Measurements from ENCODE around the gene CA12.

CA12 gene

DNA sequence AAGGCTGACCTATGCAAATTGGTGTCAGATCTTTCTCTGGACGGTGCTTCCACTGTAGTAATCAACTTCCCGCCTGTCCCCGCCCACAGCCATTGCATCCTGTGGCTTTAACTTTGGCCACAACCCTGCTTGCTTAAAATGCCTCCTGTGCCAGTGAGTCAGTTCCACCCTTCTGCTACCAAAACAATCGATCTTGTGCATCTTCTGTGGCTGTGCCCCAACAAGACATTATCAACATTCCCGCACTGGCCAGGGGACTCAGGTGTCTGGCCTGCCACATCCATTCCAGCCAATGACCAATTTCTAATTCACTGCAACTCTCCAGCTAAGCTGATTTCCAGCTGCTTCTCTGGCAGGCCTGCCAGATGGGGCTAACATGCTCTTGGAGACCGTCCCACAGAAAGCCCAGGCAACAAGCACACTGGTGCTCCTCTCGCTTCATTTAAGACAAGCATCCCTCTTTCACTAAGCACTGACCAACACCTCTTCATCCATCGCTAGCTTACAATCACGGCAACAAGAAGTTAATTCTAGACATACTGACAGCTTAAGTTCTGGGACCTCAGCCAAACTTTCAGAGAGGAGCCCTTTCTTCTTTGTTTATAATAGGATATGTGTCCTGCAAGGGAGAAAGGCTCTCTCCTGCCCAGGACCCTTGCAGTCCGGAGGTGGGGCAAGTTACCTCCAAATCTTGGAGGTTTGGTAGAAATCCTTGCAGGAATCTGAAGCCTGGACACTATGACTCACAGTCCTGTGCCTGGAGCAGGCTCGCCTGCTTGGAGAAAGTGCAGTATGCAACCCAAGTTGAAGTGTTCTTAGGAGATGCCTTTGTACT, 6.7 kb downstream of the CA12 start:
- DNase-seq: peak; percentile 83

DNA sequence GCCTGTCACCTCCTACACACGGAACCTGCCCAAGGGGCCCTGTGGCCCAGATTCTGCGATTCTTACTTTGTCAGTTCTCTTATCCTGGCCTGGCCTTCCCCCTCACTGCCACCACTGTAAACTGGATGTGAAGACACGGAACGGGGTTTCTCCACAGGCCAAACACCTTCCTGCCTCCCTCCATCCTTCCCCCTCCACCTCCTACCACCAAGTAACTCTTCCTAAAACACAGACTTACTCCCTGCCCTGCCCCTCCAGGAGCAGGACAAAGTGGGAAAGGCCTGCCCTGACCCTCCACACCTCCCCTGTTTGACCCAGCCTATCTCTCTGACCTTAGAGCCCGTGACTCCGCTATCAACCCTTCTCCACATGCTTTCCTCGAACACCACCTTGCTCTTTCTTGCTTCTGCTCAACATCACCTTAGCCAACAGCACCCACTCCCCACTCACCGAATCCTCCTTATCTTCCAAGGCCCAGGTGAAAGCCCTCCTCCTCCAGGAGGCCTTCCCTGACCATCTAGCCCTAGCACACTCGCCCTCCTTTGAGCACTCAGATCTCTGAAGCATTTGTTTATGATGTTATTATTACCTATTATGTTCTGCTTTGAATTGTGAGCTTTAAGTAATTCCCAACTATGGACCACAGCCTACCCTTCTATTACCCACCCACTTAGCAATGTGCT, 7.6 kb downstream of the CA12 start:
- DNase-seq: no peak

DNA sequence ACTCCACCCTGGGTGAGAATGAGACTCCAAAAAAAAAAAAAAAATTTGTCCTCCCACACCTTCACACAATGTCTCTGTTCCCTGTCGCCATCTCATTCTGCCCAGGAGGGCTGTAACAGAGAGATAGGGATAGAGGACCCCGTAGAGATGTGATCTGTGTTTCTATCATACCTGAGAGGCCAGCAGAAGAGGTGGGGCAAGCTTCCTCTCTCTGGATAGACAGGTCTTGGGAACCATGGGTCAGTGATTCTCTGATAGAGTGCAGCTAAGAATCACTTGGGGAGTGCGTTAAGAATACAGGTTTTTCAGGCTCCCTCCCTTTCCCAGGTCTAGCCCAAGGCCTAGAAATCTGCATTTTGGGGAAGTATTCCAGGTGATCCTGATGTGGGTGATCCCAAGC, 8.3 kb downstream of the CA12 start:
- no peak for DNase-seq

DNA sequence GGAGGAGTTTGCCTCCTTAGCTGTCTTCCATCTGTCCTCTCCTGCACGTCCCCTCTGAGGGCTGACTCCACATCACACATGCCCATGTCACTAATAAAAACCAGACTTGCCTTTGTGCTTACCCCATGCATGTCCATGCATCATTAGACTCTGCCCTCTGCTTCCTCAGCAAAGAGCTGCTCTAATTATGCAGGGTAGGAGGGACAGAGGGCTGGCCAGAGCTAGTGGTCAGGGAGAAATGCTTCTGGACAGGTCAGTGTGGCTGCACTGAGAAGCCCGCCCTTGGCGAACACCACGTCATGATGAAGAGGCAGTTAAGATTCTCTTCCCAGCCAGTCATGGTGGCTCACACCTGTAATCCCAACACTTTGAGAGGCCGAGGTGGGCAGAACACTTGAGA, 8.9 kb downstream of the CA12 start:
- DNase-seq: peak; percentile 25

DNA sequence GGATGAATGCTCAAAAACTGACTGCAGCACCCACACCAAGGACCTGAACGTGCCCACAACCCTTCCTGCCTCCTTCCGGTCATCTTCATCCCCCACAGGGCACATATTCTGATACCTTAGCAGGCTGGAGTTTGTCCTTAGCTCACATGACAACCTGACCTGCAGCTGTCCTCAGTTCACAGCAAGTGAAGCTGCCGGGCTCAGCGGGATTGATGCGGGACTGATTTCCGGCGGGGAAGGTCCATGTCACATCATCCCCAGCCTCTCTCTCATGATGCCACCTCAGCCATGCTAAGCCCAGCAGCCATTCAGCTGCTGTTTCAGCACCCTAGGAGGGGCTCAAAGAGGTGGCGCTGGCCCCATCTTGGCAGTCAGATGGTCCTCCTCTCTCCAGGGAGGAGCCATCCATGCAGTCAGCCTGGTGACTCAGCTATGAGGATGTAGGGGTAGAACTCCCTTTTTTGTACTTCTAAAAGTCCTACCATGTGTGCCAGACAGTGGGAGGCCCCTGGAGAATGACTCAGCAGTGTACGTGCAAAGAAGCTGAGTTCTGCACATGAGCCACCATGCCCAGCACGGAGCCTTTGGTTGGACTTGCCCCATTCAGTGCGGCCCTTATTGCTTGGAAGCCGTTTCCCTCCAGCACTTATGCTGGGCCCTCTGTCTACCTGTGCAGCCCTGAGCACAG, 9.5 kb downstream of the CA12 start:
- DNase-seq: peak; percentile 99

DNA sequence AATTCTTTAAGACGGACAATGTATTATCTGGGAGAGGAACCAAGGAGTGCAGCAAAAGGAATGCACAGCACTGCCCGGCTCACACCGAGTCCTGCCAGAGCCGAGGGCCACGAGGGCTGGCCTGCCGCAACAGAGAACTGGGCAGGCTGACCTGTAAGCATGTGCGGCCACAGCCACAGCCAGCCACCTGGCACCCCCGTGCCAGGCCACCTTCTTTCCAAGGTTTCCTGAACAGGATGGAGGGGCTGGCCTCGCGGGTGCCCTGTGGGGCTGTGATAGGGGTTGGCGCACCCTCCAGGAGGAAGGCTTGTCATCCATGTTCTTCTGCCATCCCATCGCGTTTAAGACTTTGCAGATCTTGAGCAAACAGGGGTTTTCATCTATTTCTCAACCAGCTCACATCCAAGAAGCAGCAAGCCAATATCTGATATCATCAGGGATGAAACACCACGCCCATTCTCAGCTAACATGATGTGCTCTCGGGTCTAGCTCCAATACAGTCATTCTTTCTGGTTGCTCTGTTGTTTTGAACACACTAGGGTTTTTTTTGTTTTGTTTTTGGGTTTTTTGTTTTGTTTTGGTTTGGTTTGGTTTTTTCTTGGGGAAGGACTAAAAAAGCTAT, 10.2 kb downstream of the CA12 start:
- peak; percentile 62 for DNase-seq

DNA sequence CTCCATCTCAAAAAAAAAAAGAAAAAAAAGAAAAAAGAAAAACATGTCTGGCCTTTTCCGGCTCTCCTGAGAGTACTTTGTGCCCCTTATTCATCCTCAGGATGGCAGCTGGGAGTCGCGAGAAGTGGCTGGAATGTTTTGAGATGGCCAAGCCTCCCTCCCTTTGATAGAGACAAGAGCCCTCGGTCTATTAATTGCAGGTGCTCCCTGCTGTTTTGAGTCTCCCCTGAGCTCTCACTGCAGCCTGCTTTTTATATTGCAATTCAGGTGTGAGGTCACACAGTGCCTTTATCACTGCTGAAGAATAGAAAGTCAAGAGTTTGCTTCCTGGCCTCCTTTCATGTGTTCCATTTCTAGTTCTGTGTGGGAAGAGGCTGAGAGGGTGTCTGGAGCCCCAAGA, 10.9 kb downstream of the CA12 start:
- no peak for DNase-seq

DNA sequence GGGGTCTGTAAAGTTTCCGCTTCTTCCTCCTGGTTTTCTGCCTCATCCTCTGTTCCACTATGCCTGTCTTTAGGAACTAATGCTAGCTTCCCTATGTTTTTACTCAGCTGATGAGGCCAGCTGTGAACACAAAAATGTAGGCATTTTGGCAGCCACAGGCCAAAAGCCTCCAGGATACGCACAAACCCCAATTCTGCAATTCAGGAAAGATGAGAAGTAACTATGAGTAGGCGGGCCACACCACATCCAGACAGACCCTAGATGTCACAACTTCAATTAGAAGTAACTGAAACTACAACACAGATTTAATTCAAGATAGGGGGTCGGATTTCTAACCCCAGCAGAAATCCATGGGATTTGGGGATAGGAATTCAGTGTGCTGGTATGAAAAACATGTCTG, 11.9 kb downstream of the CA12 start:
- DNase-seq: no peak

DNA sequence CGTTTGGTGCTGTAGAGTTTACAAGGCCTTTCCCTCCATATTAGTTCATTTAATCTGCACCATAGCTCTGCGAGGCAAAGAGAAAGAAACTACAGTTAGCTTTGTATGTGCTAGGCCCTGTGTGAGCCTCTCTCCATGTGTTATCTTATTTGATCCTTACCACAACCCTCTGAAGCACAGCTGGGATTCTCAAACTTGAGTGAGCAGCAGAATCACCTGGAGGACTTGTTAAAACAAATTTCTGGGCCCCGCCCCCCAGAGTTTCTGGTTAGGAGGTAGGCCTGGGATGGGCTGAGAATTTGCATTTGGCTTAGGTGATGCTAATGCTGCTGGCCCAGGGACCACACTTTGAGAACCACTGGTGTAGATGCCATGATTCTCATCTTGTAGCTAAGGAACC, 12.3 kb downstream of the CA12 start:
- DNase-seq: no peak

DNA sequence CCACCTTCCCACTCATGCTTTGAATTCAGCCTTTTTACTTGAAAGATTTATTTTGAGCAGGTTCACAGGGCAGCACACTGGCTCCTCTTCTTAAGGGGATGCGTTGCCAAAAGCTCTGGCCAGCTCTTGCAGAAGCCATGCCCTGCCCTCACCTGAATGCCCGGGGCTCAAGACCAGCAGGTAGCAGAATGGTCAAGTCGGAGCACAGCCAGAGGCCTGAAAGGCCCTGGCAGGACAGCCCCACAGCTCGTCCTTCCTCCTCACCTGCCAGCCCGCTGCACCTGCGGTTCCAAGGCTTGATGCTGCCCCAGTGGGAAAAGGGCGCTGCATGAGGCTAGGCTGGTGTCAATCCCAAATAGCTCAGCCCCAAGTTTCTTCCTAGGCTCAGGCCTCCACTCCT, 13.1 kb downstream of the CA12 start:
- no peak for DNase-seq

DNA sequence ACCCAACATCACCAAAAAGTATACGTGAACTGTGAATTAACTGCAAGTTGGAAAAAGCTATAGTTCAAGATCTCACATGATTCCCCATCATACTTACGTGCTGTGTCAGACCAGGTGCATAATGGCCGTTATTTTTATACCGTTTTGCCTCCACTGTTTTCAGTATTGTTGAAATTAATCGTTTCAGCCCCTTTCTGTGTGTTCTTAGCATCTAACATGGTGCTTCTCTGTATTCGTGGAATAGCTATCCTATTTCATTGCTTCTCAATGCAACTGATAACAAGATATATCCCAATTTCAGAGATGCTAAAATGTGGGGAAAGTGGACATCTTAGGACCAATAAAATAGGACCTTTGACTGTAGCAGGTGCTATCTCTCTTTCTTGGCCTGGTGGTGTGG, 13.7 kb downstream of the CA12 start:
- no peak for DNase-seq

DNA sequence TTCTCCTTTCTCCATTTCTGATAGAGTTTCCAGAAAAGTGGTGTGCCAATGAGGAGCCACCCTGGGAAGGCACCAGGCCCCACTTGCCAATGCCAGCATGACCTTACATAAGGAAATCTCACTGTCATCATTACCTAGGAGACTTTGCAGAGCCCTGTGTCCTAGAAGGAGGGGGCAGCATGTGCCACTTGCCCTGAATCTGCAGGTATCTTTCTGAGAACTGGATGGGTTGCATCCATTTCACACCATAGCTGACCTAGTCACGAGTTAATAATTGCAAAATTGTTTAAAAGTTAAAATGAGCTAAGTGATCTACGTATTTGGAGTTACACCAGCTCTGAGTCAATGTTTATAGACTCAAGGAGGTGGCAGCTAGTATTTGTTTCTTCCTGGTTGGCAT, 14.3 kb downstream of the CA12 start:
- DNase-seq: no peak

DNA sequence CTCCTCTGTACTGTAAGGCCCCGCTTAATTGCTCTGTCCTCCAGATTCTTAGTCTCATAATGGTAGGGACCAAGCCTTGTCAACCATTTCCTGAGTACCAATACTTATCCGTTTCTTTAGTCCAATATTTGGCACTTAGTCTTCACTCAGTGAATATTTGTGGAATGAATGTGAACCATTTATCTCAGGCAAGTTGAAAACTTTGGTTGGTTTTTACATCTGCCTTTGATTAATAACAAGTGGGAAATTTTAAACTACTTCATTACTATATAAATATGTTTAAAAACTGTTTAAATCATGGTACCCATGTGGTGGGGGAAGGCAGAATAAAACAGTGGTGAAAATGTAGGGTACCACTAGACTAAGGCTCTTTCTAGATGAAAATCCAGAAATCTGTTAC, 15.2 kb downstream of the CA12 start:
- DNase-seq: no peak

DNA sequence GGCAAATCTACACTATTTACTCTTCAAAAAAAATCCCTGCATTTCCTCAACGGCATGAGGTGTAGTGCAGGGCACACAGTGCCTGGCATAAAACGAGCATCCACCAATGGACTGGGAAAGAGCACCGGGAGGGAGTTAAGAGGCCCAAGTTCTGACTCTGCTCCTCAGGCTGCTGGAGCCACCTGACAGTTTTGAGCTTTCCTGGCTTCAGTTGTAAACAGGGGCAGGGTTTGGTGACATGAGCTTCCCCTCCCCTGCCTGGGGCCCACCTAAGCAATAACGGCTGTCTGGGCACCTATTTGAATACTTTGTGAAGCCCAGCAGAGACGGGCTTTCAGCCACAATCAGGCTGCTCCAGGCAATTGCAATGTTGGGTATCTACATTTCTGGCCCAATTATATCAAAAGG, 16.4 kb downstream of the CA12 start:
- no peak for DNase-seq

DNA sequence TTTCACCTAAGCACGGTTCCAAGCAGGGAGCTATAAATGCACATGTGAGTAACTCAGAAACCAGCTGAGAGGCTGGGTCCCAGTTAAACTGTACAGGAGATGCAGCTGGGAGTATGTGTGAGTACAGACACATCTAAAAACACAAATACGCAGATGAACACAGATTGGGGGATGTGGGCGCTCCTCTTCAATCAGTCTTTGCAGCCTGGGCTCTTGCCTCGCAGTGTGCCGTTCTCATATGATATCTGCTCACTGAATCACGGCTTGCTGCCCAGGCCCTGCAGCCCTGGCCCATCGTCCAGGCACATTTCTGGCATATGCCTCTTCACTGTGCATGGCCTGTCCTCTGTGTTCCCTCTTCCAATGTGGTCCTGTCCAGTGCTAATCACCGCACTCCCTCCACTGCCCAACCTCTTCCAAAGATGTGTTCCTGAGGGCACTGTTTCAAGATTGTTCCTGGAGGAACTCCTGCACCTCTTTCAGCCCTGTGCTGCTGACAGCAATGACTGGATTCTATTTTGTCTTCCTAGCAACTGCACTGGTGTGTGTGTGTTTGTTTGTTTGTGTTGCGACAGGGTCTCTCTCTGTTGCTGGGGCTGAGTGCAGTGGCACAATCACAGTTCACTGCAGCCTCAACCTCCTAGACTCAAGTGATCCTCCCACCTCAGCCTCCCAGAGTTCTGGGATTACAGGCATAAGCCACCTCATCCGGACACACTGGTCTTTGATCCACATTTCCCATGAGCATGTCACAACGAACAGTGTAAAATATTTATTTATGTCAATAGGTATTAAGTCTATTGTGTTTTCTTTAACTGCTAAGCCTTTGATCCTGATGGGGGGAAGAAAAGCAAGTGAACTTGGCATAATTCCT, 17.0 kb downstream of the CA12 start:
- no peak for DNase-seq

DNA sequence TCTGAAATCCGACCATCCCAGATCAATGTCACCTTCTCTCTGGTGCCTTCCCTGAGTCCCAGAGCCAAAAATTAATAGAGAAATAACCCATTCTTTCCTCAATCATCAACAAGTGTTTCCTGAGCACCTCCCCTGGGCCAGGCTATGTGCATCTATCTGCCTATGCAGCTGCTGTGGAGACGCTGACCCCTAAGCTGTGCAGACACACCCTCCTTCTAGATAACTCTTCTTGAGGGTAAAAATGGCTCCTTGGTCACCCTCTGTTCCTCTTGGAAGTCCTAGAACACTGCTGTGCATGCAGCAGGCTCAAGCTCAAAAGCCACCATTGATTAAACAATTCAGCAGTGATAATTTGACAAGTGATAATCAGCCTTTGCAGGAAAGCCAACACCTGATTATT, 18.4 kb downstream of the CA12 start:
- no peak for DNase-seq

DNA sequence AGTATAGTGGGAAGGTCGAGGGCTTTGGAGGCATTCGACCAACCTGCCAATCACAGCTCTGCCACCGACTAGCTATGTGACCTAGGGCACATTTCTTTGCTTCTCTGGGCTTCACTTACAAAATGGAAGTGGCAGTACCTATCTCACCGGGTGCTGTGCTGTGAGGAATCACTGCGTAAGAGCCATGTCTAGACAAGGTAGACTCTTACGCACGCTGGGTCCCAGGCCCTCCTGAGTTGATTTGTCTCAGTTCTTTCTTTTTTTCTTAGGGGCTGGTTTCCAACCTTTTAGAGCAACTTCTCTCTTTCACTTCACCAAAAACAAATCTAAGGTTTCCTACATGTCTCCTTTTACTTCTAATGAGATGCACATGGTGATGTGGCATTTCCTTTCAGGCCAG, 18.8 kb downstream of the CA12 start:
- DNase-seq: no peak

DNA sequence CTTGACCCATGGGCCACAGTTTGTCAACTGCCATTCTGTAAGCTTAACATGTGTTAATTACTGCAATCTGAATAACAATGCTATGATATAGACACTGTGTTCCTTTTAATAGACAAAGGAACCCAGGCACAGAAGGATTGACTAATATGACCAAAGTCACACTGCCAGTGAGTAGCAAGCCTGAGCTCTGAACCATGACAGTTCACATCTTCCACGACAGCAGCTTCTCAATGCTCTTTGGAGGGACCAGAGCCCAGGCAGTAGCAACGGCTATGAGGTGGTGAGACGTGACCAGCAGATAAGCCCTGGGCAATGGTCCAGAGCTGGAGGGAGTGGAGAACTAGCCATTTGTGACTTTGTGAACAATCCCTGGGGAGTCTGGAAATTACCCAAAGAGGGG, 19.4 kb downstream of the CA12 start:
- DNase-seq: no peak

DNA sequence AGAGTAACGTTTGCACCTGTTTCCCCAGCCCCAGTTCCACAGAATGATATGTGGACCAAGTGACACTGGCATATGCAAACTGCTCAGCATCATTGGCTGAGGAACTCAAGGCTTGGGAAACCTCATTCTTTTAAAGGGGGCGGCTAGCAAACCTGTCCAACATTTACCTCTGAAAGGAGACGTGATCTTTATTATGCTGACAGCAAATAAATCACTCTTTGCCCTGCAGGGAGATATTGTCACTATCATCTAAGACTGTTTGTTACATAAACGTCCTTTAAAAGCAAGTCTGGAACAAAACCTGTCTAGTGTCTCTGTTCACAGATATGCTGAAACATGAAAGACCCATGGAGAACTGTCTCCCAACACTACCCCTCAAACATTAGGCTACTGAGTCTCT, 21.5 kb downstream of the CA12 start:
- DNase-seq: no peak

DNA sequence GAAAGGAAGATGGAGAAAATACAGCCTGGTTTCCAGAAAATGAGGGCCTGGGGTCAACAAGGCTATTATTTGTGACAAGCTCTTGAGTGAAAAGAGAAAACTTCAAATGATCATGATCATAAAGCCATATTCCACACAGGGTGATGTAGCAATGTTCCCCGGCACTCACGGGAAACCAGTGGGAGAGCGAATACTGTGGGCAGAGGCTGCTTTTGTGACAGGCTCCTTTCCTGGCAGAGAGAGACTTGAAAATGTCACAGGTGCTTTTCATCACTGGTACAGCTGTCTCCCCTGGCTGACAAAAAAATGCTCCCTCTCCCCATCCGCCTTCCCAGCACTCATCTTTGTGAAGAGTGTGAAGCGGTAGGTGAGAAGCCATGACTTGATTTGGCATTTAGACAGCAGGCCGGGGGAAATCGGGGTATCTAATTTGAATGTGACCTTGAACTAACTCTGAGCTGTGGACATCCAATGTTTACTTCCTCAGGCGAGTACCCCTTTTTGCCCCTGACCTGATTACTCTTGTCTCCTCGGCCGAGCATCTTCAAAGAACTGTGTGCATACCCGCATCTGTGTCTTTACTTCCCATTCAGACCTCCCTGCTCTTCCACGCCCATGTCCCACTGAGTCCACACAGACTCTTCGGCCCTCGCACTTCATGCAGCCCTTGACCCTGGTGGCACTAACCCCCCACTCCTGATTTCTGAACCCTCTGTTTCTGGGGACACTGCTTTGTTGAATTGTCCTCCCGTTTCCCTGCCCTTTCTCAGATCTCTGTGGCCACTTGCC, 23.2 kb downstream of the CA12 start:
- DNase-seq: no peak

DNA sequence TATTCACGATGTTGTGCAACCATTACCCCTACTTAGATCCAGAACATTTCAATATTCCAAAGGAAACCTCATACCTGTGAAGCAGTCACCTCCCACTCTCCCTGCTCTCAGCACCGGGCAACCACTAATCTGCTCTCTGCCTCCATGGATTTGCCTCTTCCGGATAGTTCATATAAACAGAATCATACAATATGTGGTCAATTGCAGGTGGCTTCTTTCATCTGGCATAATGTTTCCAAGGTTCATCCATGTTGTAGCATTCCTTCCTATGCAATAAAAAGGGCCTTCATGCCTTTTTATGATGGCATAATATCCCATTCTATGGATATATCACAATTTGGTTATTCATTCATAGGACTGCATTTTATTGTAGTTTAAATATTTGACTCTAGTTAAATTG, 23.9 kb downstream of the CA12 start:
- no peak for DNase-seq

DNA sequence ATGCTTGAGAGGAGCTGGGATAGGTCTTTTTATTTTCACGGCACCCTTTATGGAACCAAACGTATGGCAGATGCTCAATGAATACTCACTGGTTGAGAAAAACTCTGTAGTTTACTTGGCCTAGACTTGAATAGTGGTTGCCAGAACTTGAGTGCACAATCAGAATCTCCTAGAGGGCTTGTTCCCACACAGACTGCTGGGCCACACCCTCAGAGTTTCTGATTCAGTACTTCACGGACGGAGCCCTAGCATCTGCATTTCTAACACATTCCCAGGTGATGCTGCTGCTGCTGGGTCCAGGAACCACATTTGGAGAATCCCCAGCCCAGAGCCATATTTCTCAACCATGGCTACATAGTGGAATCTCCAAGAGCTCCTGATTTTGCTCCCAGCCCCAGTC, 24.6 kb downstream of the CA12 start:
- DNase-seq: no peak
